Stimulated activated CD8-positive, alpha-beta memory T cell treated with anti-CD3 and anti-CD28 coated beads, Interleukin-7, amount 100 ng/mL, for 1 hour (primary cell): Measurements from ENCODE around the gene ACKR1.

Experiments used
- DNase-seq, 2 donors: peaks; one replicate each; pipeline ENCODE4 v3.0.0-alpha.2; 2020; ENCODE audit warnings: low read depth in 2 of 2

ACKR1 gene

DNA sequence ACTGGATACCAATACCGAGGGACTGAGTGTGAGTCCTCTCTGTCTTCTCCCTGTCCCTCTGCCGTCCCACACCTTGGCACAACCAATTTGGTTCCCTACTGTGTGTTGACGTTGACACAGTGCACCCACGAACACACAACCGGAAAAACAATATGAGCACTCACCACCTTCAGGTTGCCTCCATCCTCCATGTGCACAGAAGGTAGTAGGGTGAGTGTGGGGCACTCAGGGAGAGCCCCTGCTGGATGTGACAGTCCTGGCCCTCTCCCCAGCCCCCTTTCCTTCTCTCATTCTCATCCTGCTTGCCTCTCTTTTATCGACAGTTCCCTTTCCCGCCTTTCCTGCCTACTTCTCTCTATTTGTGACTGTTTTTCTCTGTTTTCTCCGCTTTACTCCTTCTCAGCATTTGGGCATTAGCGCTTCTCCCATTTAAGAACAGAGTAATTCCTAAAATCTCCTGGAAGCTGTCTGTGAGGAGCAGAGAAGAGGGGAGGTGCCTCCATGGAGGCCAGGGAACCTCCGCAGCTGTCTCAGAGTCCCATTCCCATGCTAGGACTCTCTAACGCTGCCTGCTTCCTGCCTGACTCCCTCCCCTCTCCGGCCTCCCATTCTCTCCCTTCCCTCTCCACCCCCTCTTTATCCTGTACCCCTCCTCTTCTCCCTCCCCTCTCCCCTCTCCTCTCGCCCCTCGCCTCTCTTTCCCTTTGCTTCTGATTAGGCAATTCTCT is 16.9 kb upstream of the ACKR1 start:
- no peak for DNase-seq

DNA sequence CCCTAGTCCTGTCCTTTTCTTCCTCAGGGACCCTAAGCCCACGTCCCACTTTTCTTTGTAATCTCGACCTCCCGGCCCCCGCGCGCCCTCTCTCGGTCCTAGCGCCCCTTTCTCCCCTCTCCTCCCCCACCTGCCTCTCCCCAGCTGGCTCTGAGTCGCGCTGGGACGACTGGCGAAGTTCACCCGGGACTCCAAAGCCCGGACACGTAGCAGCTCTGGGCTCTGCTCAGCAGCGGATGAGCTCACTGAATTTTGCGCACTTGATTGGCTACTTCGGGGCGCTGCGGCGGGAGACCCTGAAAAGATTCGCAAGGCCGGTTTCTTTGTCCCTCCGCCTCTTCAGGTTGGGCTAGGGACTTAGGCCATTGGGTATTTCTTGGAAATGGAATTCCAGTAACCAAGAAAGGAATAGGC is 16.3 kb upstream of the ACKR1 start:
- no peak for DNase-seq

- DNase-seq, result no peak
Measured at GRCh38 chr1:159190441-159190840, 14.2 kb upstream of the ACKR1 start.

- DNase-seq, result no peak
Measured at GRCh38 chr1:159196543-159196942, 8.1 kb upstream of the ACKR1 start.

DNA sequence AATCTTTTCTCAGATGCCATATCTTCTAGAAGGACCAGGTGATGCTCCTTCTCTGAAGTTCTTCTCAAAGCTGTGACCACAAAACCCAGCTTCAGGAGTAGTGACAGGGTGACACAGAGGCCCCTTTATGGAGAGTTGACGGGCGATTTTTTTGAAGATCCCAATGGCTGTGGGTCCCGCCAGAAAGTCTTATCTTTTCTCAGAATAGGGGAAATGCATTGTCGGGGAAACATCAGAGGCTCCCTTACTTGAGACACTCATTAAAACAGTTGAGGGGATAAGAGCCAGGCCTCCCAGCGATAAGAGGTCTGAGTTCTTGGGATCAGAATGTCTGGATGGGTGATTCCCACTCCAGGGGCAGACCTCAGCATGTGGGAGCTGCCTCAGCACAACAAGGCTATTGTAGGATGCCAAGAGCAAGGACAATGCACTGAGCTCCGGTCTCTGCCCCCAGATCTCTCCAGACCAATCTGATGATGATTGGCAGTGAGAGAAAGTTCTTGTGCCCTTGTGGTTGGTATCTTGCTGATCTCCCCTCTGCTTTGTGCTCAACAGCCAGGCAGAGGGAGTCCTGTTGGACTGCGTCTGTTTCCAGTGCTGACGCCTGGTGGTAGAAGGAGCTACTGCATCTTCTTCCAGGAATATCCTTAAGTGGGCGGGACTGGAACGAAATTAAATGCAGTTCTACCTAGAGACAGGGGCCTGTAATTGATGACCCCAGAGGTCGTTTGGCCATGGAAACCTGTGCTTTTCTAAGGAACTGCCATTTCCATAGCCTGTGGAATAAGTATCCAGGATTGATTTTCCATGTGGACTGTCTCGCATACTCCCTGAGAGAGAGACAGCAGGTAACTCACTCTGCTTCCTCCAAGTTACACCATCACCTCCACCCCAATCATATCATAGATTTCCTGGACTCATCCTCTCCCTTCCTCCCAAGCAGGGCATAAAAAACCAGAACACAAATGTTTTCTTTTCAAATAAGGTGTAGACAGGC is 6.8 kb upstream of the ACKR1 start:
- no peak for DNase-seq

DNA sequence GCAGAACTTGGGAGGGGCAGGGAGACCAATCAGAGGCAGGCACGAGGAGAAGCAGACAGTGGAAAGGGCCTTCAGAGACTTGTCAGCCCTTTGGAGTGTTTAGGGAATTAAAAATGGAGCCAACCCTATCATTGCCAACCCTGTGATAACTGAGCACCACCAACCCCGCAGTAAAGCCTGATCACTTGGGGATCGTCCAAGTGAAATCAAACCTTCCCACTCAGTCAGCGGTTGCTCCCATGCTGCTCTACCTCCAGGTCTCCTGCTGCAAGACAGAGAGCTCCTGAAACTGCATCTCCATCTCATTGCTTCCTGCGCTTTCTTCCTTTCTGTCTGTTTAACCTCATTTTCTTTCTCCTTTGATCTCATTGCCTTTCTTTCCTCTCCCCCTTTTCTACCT is 4.8 kb upstream of the ACKR1 start:
- no peak for DNase-seq

GRCh38 chr1:159200769-159201168 is 3.9 kb upstream of the ACKR1 start:
- no peak for DNase-seq

DNA sequence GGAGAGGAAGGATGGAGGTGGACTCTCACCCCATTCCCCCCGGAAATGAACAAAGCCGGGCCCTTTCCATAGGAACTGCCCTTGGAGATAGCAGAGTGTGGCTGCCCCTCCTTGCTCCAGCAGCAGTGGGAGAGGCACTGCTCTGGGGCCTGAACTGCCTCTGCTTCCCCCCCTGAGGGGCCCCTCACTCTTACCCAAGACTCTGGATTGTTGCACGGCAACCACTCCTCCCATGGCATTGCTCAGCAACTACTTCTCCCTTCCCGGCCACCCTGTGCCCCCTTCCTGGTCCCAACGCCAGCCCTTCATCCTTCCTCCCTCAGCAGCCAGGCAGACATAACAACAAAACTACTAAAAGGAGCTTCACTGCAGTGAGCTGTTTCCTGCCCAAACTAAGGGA is 3.0 kb upstream of the ACKR1 start:
- DNase-seq, result no peak

- DNase-seq, result no peak
Measured at GRCh38 chr1:159203610-159204009, 1.1 kb upstream of the ACKR1 start.

DNA sequence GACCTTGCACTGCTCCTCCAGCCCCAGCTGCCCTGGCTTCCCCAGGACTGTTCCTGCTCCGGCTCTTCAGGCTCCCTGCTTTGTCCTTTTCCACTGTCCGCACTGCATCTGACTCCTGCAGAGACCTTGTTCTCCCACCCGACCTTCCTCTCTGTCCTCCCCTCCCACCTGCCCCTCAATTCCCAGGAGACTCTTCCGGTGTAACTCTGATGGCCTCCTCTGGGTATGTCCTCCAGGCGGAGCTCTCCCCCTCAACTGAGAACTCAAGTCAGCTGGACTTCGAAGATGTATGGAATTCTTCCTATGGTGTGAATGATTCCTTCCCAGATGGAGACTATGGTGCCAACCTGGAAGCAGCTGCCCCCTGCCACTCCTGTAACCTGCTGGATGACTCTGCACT is 550 bp downstream of the ACKR1 start:
- no peak for DNase-seq

DNA sequence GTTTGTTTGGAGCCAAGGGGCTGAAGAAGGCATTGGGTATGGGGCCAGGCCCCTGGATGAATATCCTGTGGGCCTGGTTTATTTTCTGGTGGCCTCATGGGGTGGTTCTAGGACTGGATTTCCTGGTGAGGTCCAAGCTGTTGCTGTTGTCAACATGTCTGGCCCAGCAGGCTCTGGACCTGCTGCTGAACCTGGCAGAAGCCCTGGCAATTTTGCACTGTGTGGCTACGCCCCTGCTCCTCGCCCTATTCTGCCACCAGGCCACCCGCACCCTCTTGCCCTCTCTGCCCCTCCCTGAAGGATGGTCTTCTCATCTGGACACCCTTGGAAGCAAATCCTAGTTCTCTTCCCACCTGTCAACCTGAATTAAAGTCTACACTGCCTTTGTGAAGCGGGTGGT is 1.4 kb downstream of the ACKR1 start:
- no peak for DNase-seq

DNA sequence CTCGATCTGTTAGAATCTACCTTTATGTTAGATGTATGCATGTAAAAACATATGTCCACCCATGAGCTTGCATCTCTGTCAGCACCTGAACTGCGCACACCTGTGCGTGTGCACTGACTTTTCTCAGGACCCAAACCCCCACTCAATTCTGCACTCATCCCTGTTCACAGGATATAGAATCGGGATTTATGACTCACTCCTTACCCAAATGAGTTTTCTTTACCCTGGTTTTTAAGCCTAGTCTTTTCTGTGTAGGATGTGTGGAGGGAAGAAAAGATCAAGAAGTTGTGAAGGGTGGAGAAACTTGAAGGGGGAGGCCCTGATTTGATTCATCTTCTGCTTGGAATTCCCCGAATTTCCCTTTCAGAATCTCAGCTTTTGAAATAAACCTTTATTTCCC is 2.4 kb downstream of the ACKR1 start:
- DNase-seq, result no peak

DNA sequence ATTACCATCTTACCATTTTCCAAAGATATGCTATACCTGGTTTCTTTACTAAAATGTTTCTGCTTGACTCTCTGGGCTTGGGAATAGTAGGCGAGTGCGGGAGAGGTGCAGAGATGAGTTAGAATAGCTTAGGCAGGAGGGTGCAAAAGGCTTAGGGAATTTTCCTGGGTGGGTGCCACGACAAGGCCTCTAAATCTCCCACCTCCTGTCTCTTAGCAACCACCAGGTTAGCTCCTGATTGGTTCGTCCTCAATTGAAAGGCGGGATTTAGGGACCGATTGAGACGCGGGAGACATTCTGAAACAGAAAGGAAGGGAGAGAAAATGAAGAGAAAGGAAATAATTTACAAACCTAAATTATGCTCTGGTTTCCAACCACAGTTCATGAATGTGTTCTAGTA is 3.1 kb downstream of the ACKR1 start:
- no peak for DNase-seq

DNA sequence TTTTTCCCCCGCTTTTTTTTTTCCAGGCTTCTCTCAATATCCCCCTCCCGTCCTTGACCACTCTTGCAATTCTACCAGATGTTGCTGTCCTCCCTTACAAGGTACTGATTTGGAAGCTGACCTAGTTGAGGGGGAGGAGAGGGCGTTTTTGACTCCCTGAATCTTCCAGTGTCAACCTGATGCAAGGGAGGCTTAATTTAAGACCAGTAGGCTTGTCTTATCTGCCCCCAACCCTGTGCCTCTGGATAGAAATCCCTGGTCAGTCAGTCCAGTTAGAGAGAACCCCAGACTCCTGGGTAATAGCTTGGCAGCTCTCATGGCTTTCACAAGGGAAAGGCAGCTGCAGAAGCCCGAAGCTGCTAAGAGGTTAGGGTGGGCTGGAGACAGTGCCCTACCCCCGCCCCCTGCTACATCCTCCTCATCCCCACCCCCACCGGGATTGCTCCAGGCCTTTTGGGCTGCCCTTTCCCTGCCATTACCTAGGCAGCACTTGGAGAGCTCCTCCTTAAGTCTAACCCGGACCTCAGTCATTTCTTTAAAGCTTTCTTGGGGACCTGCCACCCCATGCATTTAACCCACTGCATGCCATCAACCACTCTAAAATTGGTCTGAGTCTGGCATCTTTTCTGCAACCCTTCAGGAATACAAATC is 3.6 kb downstream of the ACKR1 start:
- DNase-seq, result no peak

GRCh38 chr1:159209061-159209460 is 4.4 kb downstream of the ACKR1 start:
- DNase-seq, result no peak

DNA sequence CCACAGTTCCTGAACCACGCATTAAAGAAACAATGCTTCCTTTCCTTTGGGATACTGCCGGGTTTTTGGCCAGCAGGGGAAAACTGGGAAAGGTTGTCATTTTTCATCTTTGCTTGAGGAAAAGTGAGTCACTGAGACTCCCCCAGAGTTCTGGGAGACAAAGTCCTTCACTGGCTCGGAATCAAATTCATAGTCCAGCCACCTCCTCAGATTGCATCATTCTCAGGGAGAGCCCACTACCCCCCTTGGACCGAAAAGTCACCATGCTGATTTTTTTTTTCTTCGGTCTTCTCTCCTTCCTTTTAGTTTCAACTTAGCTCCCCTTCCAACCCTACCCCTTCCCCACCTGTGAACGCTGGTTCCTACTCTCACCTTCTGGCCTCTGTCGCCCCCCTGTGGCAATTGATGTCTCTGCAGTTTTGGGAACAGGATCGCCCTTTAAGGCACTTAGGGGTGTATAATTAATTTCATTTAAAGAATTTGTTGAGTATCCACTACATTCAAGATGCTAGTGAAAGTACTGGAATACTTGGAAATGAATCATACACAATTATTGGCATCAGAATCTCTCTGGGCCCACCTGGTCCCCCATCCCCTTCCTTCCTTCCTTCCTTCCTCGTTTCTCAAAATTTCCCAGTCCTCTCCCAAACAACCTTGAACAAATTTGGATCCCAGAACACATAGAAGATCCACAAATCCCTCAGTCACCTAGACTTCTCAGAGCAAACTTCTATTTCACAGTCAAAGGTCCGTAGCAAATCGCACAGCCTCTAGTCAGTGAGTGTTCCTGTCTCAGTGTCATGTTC is 6.9 kb downstream of the ACKR1 start:
- DNase-seq, result peak in 1 of 2 donors; percentile 23

GRCh38 chr1:159212596-159212995 is 7.9 kb downstream of the ACKR1 start:
- DNase-seq, result no peak

- no peak for DNase-seq
Measured at GRCh38 chr1:159214149-159214760, 9.6 kb downstream of the ACKR1 start.

DNA sequence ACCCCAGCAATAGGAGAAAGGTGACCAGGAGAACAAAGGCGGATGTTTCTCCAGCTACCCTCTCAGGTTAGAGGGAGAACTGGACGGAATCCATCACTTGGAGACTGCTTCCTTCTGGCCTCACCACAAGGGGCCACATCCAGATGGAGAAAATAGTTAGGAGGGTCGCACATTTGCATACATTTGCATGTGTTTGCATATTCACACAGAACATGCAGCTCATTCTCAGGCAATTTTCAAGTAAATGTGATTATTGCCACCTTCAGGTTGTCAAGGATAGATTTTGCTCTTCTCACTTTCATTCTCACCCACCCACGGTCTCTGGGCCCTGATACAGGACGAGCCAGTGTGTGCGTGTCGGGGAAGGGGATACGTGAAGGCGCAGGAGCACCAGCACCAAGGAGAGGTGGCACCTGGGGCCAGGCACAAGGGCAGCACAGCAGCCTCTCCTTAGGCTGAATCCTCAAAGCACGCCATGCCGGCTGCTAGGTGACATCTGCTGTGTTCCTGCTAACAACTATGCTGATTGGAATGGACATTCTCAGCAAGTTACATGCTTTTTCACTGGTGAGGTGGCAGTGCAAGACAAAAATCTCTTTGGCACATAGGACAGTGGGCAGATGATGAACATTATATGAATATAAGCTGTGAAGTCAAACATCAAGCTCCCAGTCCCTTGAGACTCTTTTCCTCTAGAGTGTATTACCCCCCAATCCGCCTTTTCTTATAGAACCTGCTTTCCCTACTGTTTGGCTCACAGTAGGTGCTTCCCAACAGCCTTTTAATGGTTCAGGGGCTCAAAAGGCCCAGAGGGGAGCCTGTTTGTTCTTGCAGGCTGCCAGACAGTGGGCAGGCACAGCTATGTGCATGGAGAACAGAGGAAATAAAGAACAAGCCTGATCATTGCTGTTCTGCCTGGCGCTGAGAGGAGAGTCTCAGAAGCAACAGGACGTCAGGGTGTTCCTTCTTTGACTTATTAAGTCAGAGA is 14.3 kb downstream of the ACKR1 start:
- no peak for DNase-seq
